HuH-7 (cell line): ENCODE results near the gene CHD3.

Experiments used
- DNase-seq: peaks from one replicate; pipeline ENCODE4 v3.0.0; 2011; ENCODE audit warnings: low spot score

Gene CHD3

GRCh38 chr17:7894226-7894625 lies 5.6 kb downstream of the CHD3 start:
- DNase-seq, result no peak

DNA sequence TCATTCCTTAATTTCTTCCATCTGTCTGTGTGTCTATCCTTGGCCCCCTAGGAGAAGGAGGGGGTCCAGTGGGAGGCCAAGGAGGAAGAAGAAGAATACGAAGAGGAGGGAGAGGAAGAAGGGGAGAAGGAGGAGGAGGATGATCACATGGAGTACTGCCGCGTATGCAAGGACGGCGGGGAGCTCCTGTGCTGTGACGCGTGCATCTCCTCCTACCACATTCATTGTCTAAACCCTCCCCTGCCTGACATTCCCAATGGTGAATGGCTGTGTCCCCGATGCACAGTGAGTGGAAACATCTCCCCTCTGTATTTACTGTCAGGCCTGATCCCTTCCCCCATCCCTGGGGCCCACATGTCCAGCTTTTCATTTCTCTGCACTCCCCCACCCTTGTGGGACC lies 6.3 kb downstream of the CHD3 start:
- no peak for DNase-seq

DNA sequence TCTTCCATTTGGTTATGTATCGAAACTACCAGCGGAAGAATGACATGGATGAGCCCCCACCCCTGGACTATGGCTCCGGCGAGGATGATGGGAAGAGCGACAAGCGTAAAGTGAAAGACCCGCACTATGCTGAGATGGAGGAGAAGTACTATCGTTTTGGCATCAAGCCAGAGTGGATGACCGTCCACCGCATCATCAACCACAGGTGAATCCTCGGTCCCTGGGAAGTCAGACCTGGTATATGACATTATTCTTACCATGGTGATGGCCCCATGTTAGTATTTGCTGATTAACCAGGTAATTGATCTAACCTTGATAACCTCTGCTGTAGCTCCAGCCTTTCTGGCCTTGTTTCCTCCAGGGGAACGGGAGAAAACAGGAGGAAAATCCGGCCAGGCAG lies 8.5 kb downstream of the CHD3 start:
- DNase-seq, result no peak

- peak; percentile 46 for DNase-seq
Observed at GRCh38 chr17:7897773-7898172, 9.2 kb downstream of the CHD3 start.

DNA sequence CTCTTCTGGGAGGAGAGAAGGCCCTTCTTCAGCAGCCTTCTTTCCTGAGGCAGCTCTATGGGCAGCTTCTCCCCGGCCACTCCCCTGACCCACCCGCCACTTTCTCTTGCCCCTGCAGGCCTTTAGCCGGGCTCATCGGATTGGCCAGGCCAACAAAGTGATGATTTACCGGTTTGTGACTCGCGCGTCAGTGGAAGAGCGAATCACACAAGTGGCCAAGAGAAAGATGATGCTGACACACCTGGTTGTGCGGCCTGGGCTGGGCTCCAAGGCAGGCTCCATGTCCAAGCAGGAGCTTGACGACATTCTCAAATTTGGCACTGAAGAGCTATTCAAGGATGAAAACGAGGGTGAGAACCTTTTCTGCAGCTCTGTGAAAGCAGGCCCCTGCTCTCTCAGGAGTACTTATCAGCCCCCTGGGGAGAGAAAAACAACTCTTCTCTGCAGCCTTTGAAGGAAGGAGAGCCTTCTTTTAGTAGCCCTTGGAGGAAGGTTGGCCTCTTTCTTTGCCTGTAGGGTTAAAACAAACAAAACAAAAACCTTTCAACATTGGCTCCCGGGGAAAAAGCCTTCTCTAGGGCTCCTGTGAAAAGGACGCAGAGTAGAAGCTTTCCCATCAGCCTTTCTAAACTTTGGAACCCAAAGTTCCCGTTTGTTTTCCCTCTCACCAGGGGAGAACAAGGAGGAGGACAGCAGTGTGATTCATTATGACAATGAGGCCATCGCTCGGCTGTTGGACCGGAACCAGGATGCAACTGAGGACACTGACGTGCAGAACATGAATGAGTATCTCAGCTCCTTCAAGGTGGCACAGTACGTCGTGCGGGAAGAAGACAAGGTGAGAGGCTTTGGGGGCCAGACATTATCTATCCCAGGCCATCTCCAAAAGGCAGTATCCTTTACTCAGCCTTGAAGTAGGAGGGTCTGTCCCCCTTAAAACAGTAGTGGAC lies 14.8 kb downstream of the CHD3 start:
- DNase-seq, result no peak

DNA sequence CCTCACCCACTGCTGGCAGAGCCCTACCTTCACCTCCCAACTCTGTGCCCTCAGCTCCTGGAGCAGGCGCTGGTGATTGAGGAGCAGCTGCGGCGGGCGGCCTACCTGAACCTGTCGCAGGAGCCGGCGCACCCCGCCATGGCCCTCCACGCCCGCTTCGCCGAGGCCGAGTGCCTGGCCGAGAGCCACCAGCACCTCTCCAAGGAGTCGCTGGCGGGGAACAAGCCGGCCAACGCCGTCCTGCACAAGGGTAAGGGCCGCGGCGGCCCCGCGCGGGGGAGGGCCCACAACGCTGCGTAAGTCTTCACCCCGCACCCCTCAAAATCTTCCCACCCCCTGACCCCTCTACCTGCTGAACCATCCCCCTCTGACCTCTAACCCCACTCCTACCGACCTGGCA lies 20.5 kb downstream of the CHD3 start:
- DNase-seq, result no peak

- DNase-seq, result no peak
Observed at GRCh38 chr17:7910281-7910680, 21.7 kb downstream of the CHD3 start.

GRCh38 chr17:7910711-7911110 lies 22.1 kb downstream of the CHD3 start:
- no peak for DNase-seq

DNA sequence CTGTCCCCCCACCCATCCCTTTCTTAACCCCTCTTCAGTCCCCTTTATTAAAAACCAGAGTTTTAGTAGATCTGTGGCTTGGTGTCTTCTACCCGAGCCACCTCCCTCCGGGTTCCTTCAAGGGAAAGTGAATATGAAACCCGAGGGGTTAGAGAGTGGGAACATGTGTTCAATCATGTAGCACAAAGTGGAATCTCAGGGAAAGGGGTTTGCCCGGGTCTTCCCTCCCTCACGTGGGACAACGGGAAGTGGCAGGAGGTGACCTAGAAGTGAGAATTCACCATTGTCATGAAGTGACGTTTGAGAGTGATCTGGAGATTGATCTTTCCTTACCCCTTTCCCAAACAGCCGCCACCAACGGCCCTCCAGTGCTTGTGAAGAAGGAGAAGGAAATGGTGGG lies 22.5 kb downstream of the CHD3 start:
- DNase-seq, result no peak

DNA sequence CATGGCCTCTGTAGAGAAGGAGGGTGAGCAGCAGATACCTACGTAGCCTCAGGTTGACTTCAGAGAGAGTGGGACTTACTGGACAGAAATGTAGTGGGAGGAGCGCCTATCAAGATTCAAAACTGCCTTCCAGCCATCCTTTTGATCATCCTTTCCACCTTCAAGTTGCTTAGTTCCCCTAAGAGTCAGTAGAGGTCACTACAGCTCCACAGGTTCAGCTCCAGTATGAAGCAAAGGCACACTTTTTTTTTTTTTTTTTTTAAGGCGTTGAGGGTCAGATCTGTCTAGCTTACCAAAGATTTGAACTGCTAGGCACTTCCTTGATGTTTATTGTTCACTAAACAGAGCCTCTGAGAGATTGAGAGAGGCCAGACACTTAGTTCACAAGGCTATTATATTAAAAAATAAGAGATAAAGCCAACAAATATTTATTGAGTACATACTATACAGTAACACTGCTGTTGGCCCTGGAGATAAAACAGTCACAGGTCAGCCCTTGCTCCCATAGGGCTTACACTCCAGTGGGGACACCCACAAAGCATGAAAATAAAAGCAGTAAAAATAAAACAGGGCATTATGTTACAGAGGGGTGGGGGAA lies 24.4 kb downstream of the CHD3 start:
- DNase-seq, result peak; percentile 61

DNA sequence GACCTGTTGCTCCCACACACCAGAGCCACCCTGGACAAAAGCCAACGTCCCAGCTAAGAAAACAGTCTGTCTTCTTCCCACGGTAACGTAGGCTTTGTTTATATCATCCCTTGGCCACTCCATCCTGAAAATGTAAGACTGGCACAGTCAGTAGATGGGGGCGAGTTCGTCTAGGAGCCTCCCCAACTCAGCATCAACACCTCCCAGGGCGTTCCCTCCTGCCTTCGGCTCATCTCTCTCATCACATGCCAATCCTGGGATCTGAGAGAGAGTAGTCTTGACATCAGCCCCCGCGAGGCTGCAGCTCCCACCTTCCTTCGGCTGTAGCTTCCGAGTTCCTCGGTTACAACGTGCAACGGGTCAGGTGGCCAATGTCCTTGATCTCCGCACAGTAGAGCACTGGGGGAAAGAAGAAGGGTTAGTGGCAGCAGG lies 26.6 kb downstream of the CHD3 start:
- no peak for DNase-seq

GRCh38 chr17:7915611-7916384 lies 27.2 kb downstream of the CHD3 start, which contains the start of gene RNF227:
Gene RNF227, minus strand, starts transcription at chr17:7916289. Its CDS starts 94 bp downstream, at chr17:7916195.
- peak; percentile 68 for DNase-seq

- no peak for DNase-seq
Observed at GRCh38 chr17:7916385-7916682, 27.7 kb downstream of the CHD3 start.

GRCh38 chr17:7916808-7917207 lies 28.2 kb downstream of the CHD3 start:
- DNase-seq, result no peak

DNA sequence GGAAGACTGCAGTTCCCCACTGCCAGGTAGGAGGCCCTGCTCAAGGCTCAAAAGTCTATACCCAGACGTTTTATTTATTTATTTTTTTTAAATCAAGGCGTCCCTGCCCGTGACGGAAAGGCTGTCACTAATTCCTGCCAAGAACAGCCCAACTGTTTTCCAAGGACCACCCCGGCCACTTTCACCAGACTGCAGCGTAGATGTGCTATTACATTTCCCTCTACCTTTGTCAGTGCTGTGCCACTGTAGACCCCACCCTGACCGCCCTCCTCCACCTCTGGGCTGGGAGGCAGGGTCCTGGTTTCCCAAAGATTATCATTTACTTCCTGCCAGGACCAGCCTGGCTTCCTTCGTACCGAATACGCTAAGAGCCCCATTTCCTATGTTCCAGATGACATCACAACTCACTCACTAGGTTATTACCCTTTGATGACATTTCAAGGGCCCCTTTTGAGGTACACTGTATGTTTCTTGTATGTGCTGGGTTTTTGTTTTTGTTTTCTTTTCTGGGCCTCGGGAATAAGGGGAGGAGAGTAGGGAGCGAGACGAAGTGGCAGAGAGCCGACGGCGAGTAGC lies 33.8 kb downstream of the CHD3 start:
- no peak for DNase-seq

DNA sequence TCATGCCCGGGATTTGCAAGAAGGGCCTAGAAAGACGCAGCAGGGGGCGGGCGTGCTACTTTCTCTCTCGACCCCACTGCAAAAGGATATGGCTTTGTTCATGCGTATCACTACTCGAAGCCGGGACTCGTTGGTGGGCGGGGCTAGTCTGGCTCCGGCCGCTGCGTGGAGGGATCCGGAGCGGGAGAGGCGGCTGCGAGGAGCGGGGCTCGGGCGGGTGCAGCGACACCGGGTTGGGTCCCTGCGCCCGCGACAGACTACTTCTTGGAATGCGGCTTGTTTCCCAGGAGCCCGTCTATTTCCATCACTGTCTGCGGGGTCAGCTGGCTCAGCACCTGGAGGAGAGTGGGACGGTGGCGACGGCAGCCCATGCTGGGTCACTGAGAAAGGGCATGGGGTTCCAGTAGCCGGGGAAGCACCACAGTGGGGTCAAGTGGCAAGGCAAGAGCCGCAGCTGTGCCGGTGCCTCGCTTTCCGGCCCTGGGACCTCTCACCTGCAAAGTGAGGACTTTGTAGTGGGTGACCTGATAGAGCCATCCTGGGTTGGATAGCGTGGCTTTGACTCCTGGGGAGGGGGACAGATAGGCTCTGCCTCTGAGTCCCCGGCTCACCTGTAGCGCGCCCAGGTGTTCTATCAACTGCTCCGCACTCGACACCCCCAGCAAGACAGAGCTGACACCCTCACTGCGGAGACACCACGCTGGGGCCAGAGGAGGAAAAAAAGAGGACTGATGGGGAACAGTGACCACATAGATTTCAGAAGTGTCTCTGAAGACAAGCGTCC lies 34.4 kb downstream of the CHD3 start:
- no peak for DNase-seq

DNA sequence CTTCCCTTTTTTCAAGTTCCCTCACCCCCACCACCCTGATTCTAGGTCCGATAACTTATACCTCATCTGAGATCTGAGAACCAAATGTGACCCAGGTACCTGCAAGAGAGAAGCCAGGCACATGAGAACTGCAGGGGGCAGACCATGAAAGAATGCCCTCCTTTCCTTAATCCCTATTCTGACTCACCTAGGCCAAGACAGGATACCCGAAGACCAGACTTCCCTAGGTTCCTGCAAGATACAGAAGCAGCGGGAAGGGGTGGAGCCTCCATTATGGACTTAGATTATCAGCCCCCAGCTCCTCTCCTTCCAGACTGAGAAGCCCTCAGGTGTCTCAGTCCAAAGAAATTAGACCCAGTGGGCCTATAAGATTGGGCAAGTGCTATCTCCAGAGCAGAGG lies 39.0 kb downstream of the CHD3 start:
- no peak for DNase-seq

GRCh38 chr17:7929158-7930023 lies 40.8 kb downstream of the CHD3 start, which contains the start of gene KCNAB3:
Gene KCNAB3, minus strand, starts transcription at chr17:7929856. Its CDS starts 421 bp downstream, at chr17:7929435.
- DNase-seq, result no peak

DNA sequence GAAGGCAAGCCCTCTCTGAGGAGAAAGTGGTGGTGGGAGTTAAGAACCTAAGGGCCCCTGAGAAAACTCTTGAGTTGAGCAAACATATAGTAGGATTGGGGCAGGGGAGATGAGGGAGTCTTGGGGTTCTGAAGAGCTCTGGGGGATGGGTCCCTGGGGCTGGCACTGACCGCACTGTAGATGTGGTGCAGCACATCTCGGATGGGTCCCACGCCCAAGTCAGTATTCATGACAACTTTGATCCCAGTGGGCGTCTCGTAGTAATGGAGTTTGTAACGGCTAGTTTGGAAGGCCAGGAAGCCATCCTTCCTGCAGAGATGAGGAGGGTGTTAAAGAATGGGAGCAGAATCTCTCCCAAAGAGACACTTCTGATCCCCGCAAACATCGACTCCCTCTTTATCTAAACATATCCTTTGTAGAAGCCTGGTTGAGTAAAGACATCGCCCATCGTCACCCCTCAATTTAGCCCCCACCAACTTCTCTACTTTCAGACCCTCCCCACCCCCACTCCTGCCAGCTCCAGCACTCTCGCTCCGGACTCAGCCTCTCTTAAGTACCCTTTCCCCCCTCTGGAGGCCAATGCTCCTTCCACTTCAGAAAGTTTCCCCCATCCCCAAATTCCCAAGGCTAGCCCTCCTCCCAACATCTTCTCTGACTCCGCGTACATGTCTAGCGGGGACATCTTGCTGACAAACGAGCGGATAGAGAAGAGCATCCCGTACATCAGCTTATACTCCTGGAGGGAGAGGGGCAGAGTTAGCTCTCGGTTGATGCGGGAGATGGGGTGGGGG lies 42.4 kb downstream of the CHD3 start:
- DNase-seq, result no peak
